Right lobe of liver (tissue), 6 donors: ENCODE measurements around the gene SLC44A5. TPM values are rescaled to one million over a fixed set of nuclear protein-coding genes. Genes with fewer than 3 reads are reported as not detected.
A peak's percentile ranks its signal among the peaks of the same experiment; 100 is the strongest.
"Not testable (repeated sequence)": the region's sequence is repeated elsewhere in the genome, so short reads cannot be mapped to it uniquely, and the experiment has no call there.

Source experiments
- ATAC-seq, 4 donors: fragments of 200-7000 bp; cut with Tn5 transposase; one replicate each; pipeline ENCODE4 v1.9.1; 2020; ENCODE audit warnings: mild to moderate bottlenecking in 4 of 4, moderate library complexity in 4 of 4
- DNase-seq, 3 donors: peaks; one replicate each; pipeline ENCODE4 v3.0.0-alpha.2; 2020
- H3K27ac ChIP-seq, 3 donors: fragments of 200-600 bp; one replicate each; pipeline ENCODE4 v1.8.0; 2022
- H3K27me3 ChIP-seq, 2 donors: fragments of 200-600 bp; one replicate each; pipeline ENCODE4 v1.8.0; 2022
- H3K36me3 ChIP-seq, 4 donors: fragments of 200-600 bp; sonication (generic) in 1 of 4; one replicate each; pipeline versions ENCODE4 v1.5.1 to v1.8.0; 2017 to 2022; ENCODE audit warnings: control low read depth in 1 of 4
- H3K4me1 ChIP-seq, 4 donors: fragments of 200-600 bp; sonication (generic) in 1 of 4; one replicate each; pipeline versions ENCODE4 v1.5.1 to v1.8.0; 2017 to 2022; ENCODE audit warnings: control low read depth in 1 of 4
- H3K4me3 ChIP-seq, 3 donors: fragments of 200-600 bp; one replicate each; pipeline ENCODE4 v1.8.0; 2022
- H3K9me3 ChIP-seq, 4 donors: fragments of 200-600 bp; sonication (generic) in 1 of 4; one replicate each; pipeline versions ENCODE4 v1.5.1 to v1.8.0; 2017 to 2022; ENCODE audit warnings: control low read depth in 1 of 4
- CTCF ChIP-seq, 4 donors: fragments of 200-600 bp in 3 of 4; fragments of 450-650 bp in 1 of 4; IDR thresholded peaks; one replicate each; pipeline versions ENCODE4 v1.5.1 to v1.8.0; 2016 to 2022; ENCODE audit warnings: antibody characterized with exemption in 4 of 4, mild to moderate bottlenecking in 2 of 4
- POLR2A ChIP-seq: fragments of 450-650 bp; IDR thresholded peaks from one replicate; pipeline ENCODE4 v1.6.1; 2017; ENCODE audit warnings: antibody characterized with exemption, mild to moderate bottlenecking
- WGBS: methylation state at CpG from one replicate; pipeline ENCODE4 v1.1.6; 2018; ENCODE audit warnings: low coverage, low lambda C conversion rate; ENCODE audit not compliant: insufficient coverage; ENCODE audit errors: missing lambda C conversion rate; 5-methylcytosine and 5-hydroxymethylcytosine counted together
- intact Hi-C, 2 donors: fragments of 100-400 bp; cut with DNase I; formaldehyde crosslinking; loops; one replicate each; pipeline versions ENCODE4 v1.11.2 to v1.14.1; 2022
- total RNA-seq, 6 experiments: library from RNA; depleted of rRNA in 2 of 6; stranded (reverse); fragments of >200 nt in 2 of 6; fragmentation: NEBNext Ultra II Directional in 3 of 6; extraction: Animal tissue kit (Norgen Biotek cat#: 25700) in 3 of 6; gene quantifications; one replicate each; pipeline versions ENCODE4 v1.1.0 to v1.2.4, GENCODE V29; 2016 to 2023
- donor health status: DM: no; HTN: yes; CAD: no.
- donor health status: DM: no; HTN: no; CAD: no.
- donor health status: DM: no; HTN: no; CAD: no.
- donor health status: DM: no; HTN: yes; CAD: no.
- donor health status: DM: no; HTN: yes; CAD: no.

Gene SLC44A5
- total RNA-seq, 6 experiments from 2014 or later = 0.14 to 1.4 (median 0.59) TPM; not detected in 1

GRCh38 chr1:75198761-75199160 is 412.2 kb downstream of the SLC44A5 start:
- no peaks in the 10 kb centered on the region for H3K4me1 ChIP-seq
- H3K9me3 ChIP-seq = no peaks in the 10 kb centered on the region
- DNase-seq = no peak
- no peak overlapping the region for H3K4me3 ChIP-seq
- no peaks in the 10 kb centered on the region for H3K36me3 ChIP-seq
- WGBS = 93% methylated on average over 1 of the region's 1 CpG
- ATAC-seq = no peak
- TF ChIP-seq CTCF (IDR thresholded peaks at IDR 0.05) = no peak
- TF ChIP-seq POLR2A = no peak
- no peak overlapping the region for H3K27ac ChIP-seq
- H3K27me3 ChIP-seq = no peaks in the 10 kb centered on the region
- intact Hi-C loops = loop anchor here in 1 of 2 donors (10.0 kb wide), 1 partner anchor 404 kb away; no protein-coding TSS in a partner anchor

GRCh38 chr1:75198163-75198562 is 412.8 kb downstream of the SLC44A5 start:
- Histone ChIP-seq H3K4me1 (no peaks in the 10 kb centered on the region), H3K36me3 (no peaks in the 10 kb centered on the region), H3K27ac (no peak overlapping the region), H3K9me3 (no peaks in the 10 kb centered on the region), H3K27me3 (no peaks in the 10 kb centered on the region), H3K4me3 (no peak overlapping the region)
- WGBS = 29% methylated on average over 1 of the region's 1 CpG
- DNase-seq = no peak
- intact Hi-C loops = loop anchor here in 1 of 2 donors (10.0 kb wide), 1 partner anchor 403 kb away; no protein-coding TSS in a partner anchor
- ATAC-seq = peak in 3 of 4 donors; percentile 44 to 79 (median 57)
- TF ChIP-seq POLR2A (no peak), CTCF (IDR thresholded peaks at IDR 0.05) (no peak)

GRCh38 chr1:75188892-75189291 is 422.0 kb downstream of the SLC44A5 start:
- 65% methylated on average over 1 of the region's 1 CpG for WGBS
- Histone ChIP-seq H3K27ac (no peak overlapping the region), H3K9me3 (no peaks in the 10 kb centered on the region), H3K4me1 (no peaks in the 10 kb centered on the region), H3K27me3 (no peaks in the 10 kb centered on the region), H3K4me3 (no peak overlapping the region), H3K36me3 (no peaks in the 10 kb centered on the region)
- no peak for ATAC-seq
- no peak for DNase-seq
- intact Hi-C loops = no loop called here
- no peak for TF ChIP-seq CTCF (IDR thresholded peaks at IDR 0.05)
- no peak for TF ChIP-seq POLR2A

GRCh38 chr1:75181214-75181955 is 429.5 kb downstream of the SLC44A5 start:
- H3K4me3 ChIP-seq, H3K27ac ChIP-seq, ATAC-seq, intact Hi-C loops, H3K36me3 ChIP-seq, H3K4me1 ChIP-seq, DNase-seq, H3K27me3 ChIP-seq, H3K9me3 ChIP-seq: not testable (repeated sequence)
- WGBS = 55% methylated on average over 7 of the region's 13 CpGs

GRCh38 chr1:75174031-75174760 is 436.7 kb downstream of the SLC44A5 start:
- no peak overlapping the region for H3K27ac ChIP-seq
- no peaks in the 10 kb centered on the region for H3K36me3 ChIP-seq
- DNase-seq (no peak), ATAC-seq (peak in 1 of 4 donors; percentile 29)
- TF ChIP-seq CTCF (IDR thresholded peaks at IDR 0.05) (no peak), POLR2A (no peak)
- no peaks in the 10 kb centered on the region for H3K4me1 ChIP-seq
- H3K4me3 ChIP-seq = no peak overlapping the region
- no peaks in the 10 kb centered on the region for H3K9me3 ChIP-seq
- WGBS = 69% methylated on average over 2 of the region's 2 CpGs
- intact Hi-C loops = no loop called here
- no peaks in the 10 kb centered on the region for H3K27me3 ChIP-seq
